ENCODE results near the gene IL1RL2. TPM values are rescaled to one million over a fixed set of nuclear protein-coding genes. Genes with fewer than 3 reads are reported as not detected.

Gene IL1RL2
- total and polyA plus RNA-seq, 2 of the 8 experiments (the other 6 are each of a cell fraction or from before 2014, with no cell fraction given), result not detected

- Histone ChIP-seq H4K91ac (replicated peaks; ENCODE audit: insufficient read length, low read length) (no peak overlapping the region), H3K56ac (replicated peaks; ENCODE audit: insufficient read length, low read depth, low read length) (no peak overlapping the region), H3K4me1 (replicated peaks in 1 of 4; ENCODE audit: control insufficient read depth in 3 of 4, insufficient read depth in 4 of 4, low read length in 3 of 4) (no peaks in the 10 kb centered on the region), H2BK120ac (replicated peaks; ENCODE audit: low read depth, low read length) (no peak overlapping the region), H2BK15ac (ENCODE audit: low read length) (no peak overlapping the region), H2AK5ac (ENCODE audit: low read depth, low read length) (no peak overlapping the region), H2AFZ (ENCODE audit: low read length) (no peak overlapping the region), H4K20me1 (replicated peaks in 1 of 2; ENCODE audit: control insufficient read depth in 1 of 2, insufficient read depth in 2 of 2, low read length in 2 of 2) (no peaks in the 10 kb centered on the region), H2BK5ac (ENCODE audit: low read depth, low read length) (no peak overlapping the region), H4K8ac (ENCODE audit: extremely low read depth, insufficient read depth, low read length) (no peak overlapping the region), H3K4me3 (ENCODE audit: extremely low read depth in 1 of 4, insufficient read depth in 2 of 4, low read depth in 3 of 4, low read length in 4 of 4) (no peak overlapping the region), H3K14ac (ENCODE audit: insufficient read length) (no peak overlapping the region), H3K4me2 (ENCODE audit: insufficient read depth in 1 of 2, low read depth in 2 of 2, low read length in 2 of 2) (no peak overlapping the region), H3K27me3 (replicated peaks in 1 of 4; ENCODE audit: control insufficient read depth in 3 of 4, extremely low read depth in 1 of 4, insufficient read depth in 3 of 4, low read length in 3 of 4) (peaks cover 0 to 1% (median under 1%) of the 10 kb centered on the region in 4 experiments; a peak in 3 of 7 replicates), H3K4ac (replicated peaks; ENCODE audit: insufficient read length, low read depth, low read length) (no peak overlapping the region), H3K23me2 (ENCODE audit: low read depth, low read length) (no peaks in the 10 kb centered on the region), H3K79me1 (ENCODE audit: low read depth, low read length) (no peaks in the 10 kb centered on the region), H2BK20ac (ENCODE audit: low read length) (no peak overlapping the region), H3K36me3 (ENCODE audit: control insufficient read depth in 2 of 4, insufficient read depth in 4 of 4, low read length in 3 of 4) (no peaks in the 10 kb centered on the region), H3K18ac (ENCODE audit: extremely low read depth, low read length) (no peak overlapping the region), H3K79me2 (ENCODE audit: control insufficient read depth in 1 of 2, insufficient read depth in 2 of 2, low read length in 2 of 2) (no peaks in the 10 kb centered on the region), H3K9me3 (ENCODE audit: insufficient read depth in 2 of 2, low read depth in 1 of 2, low read length in 1 of 2) (no peaks in the 10 kb centered on the region), H3K27ac (ENCODE audit: low read depth, low read length) (no peak overlapping the region), H2BK12ac (ENCODE audit: low read depth, low read length) (no peak overlapping the region), H3K9ac (replicated peaks in 1 of 4; ENCODE audit: extremely low read depth in 1 of 4, low read depth in 3 of 4, low read length in 3 of 4) (no peak overlapping the region), H3K23ac (ENCODE audit: insufficient read length) (no peak overlapping the region), H4K5ac (ENCODE audit: insufficient read length, low read depth, low read length) (no peak overlapping the region)
- WGBS, 2 experiments (ENCODE audit: extremely low coverage in 1 of 2, insufficient coverage in 1 of 2, insufficient read length in 1 of 2, insufficient replicate concordance in 2 of 2, low coverage in 1 of 2, low lambda C conversion rate in 2 of 2, missing lambda C conversion rate in 1 of 2), result 95% methylated on average over 5 of the region's 5 CpGs; no CpG with 5 or more reads in 1 of the 2 experiments
- POLR2A ChIA-PET (ENCODE audit: partially characterized antibody), result no interaction called here
- DNase-seq (ENCODE audit: low read depth in 1 of 2, low spot score in 2 of 2) (no peak), FAIRE-seq (no peak)
- CTCF ChIA-PET (ENCODE audit: partially characterized antibody), result interaction anchor here (0.9 kb wide), 1 partner anchor 249 kb away, joined by 3 read pairs; no protein-coding TSS in a partner anchor
- TF ChIP-seq CREB1 (IDR thresholded peaks at IDR 0.05), result no peak
- TF ChIP-seq USF2 (IDR thresholded peaks at IDR 0.05; ENCODE audit: low read length), result no peak
- no peak for TF ChIP-seq TAF7 (optimal IDR thresholded peaks at IDR 0.05; ENCODE audit: borderline replicate concordance, low read depth, low read length)
- TF ChIP-seq CEBPB (IDR thresholded peaks at IDR 0.05; ENCODE audit: low read depth, low read length), result no peak
- TF ChIP-seq BACH1 (IDR thresholded peaks at IDR 0.05; ENCODE audit: low read length), result no peak
- no peak for TF ChIP-seq JUN (IDR thresholded peaks at IDR 0.05; ENCODE audit: low read depth, low read length)
- TF ChIP-seq RFX5 (IDR thresholded peaks at IDR 0.05; ENCODE audit: borderline replicate concordance, low read depth, low read length), result no peak
- no peak for TF ChIP-seq SAP30 (IDR thresholded peaks at IDR 0.05; ENCODE audit: insufficient read depth, insufficient replicate concordance, low read length)
- no peak for TF ChIP-seq HDAC2 (IDR thresholded peaks at IDR 0.05; ENCODE audit: borderline replicate concordance in 1 of 2, low read depth in 2 of 2, low read length in 2 of 2)
- no peak for TF ChIP-seq RBBP5 (IDR thresholded peaks at IDR 0.05; ENCODE audit: borderline replicate concordance, low read depth, low read length)
- TF ChIP-seq ATF2 (IDR thresholded peaks at IDR 0.05; ENCODE audit: low read length), result no peak
Measured at GRCh38 chr2:102181376-102181775, 5.4 kb upstream of the IL1RL2 start.
